Panc1 (cell line): ENCODE results near the gene ATP5MG. TPM values are rescaled to one million over a fixed set of nuclear protein-coding genes. Genes with fewer than 3 reads are reported as not detected.
A peak's percentile ranks its signal among the peaks of the same experiment; 100 is the strongest.

Experiments used
- ATAC-seq: fragments of 200-7000 bp; cut with Tn5 transposase; 2 replicates; pipeline ENCODE4 v1.9.1; 2020; ENCODE audit warnings: mild to moderate bottlenecking, moderate library complexity
- BruUV-seq: library from RNA; stranded (reverse); fragments of 400-500 nt; replicated peaks from 2 replicates; lab custom pipeline; 2021; lab: Mats Ljungman, UMichigan
- CTCF ChIA-PET: fragments of 300-600 bp; sonication (Branson Sonifier 250); formaldehyde crosslinking; loops from one replicate; lab custom pipeline; 2022; ENCODE audit warnings: antibody characterized with exemption; lab: Charles Lee
- POLR2A ChIA-PET: fragments of 300-600 bp; sonication (Branson Sonifier 250); formaldehyde crosslinking; loops from one replicate; lab custom pipeline; 2022; ENCODE audit warnings: antibody characterized with exemption; lab: Charles Lee
- DNase-seq: peaks from one replicate; pipeline ENCODE4 v3.0.0-alpha.2; 2010; ENCODE audit warnings: low read depth, low spot score
- H3K27ac ChIP-seq: 2 replicates; pipeline ENCODE4 v1.5.1; 2011; ENCODE audit warnings: mild to moderate bottlenecking, low read length, inconsistent platforms
- H3K27me3 ChIP-seq: fragments of 200-500 bp; sonication (Bioruptor generic); 2 replicates; pipeline ENCODE4 v1.6.0; 2014; ENCODE audit warnings: low read length, inconsistent platforms; ENCODE audit not compliant: control insufficient read depth, insufficient read depth
- H3K36me3 ChIP-seq: fragments of 200-500 bp; sonication (Bioruptor generic); 2 replicates; pipeline ENCODE4 v1.5.1; 2014; ENCODE audit warnings: inconsistent platforms, mild to moderate bottlenecking, low read length, moderate library complexity; ENCODE audit not compliant: control insufficient read depth, insufficient read depth
- H3K4me1 ChIP-seq: 2 replicates; pipeline ENCODE4 v1.5.1; 2011; ENCODE audit warnings: inconsistent platforms, mild to moderate bottlenecking, low read length, moderate library complexity; ENCODE audit not compliant: control insufficient read depth, insufficient read depth
- H3K4me3 ChIP-seq, 2 experiments: 2 replicates each; pipeline ENCODE4 v1.5.1; 2011 to 2012; ENCODE audit warnings: low read depth in 2 of 2, low read length in 2 of 2, mild to moderate bottlenecking in 2 of 2, inconsistent platforms in 1 of 2, moderate library complexity in 1 of 2
- H3K9me3 ChIP-seq: fragments of 200-500 bp; sonication (Bioruptor generic); 2 replicates; pipeline ENCODE4 v1.5.1; 2014; ENCODE audit warnings: low read depth, mild to moderate bottlenecking, inconsistent platforms, low read length, moderate library complexity; ENCODE audit not compliant: control insufficient read depth, insufficient read depth
- CTCF ChIP-seq: fragments of 450-650 bp; IDR thresholded peaks from 2 replicates; pipeline ENCODE4 v1.5.1; 2017; ENCODE audit warnings: mild to moderate bottlenecking
- POLR2AphosphoS5 ChIP-seq: IDR thresholded peaks from 2 replicates; pipeline ENCODE4 v1.6.1; 2012; ENCODE audit warnings: mild to moderate bottlenecking, low read depth, low read length, moderate library complexity
- REST ChIP-seq, 2 experiments: IDR thresholded peaks; 2 replicates each; pipeline ENCODE4 v1.6.1; 2011 to 2012; ENCODE audit warnings: low read depth in 2 of 2, control low read depth in 1 of 2, low read length in 1 of 2, mild to moderate bottlenecking in 1 of 2, moderate library complexity in 1 of 2; ENCODE audit not compliant: insufficient read depth in 1 of 2
- SIN3A ChIP-seq: IDR thresholded peaks from 2 replicates; pipeline ENCODE4 v1.6.1; 2012; ENCODE audit warnings: low read depth, mild to moderate bottlenecking, low read length, moderate library complexity, borderline replicate concordance; ENCODE audit not compliant: insufficient read depth
- TCF7L2 ChIP-seq: IDR thresholded peaks from 2 replicates; pipeline ENCODE4 v1.6.1; 2011; ENCODE audit warnings: mild to moderate bottlenecking, low read depth, low read length, inconsistent platforms
- in situ Hi-C: cut with HindIII; loops from 2 replicates; pipeline ENCODE4 v1.10.0; 2016; ENCODE audit warnings: low sequenced_read_pairs, low pct_unique_long_range_greater_than_20kb
- intact Hi-C: fragments of 100-400 bp; cut with micrococcal nuclease; formaldehyde crosslinking; loops from one replicate; pipeline ENCODE4 v1.10.0; 2022; ENCODE audit not compliant: unreplicated experiment
- total RNA-seq: library from RNA; stranded (reverse); gene quantifications from one replicate; pipeline ENCODE4 v1.2.1, GENCODE V29; 2021; ENCODE audit not compliant: unreplicated experiment

Gene ATP5MG
- total RNA-seq, 1 experiment from 2014 or later, result 504 TPM

- intact Hi-C loops (no loop called here), in situ Hi-C loops (no loop called here)
- Histone ChIP-seq H3K4me1 (peaks cover 69% of the 10 kb centered on the region), H3K9me3 (no peaks in the 10 kb centered on the region), H3K27me3 (no peaks in the 10 kb centered on the region), H3K4me3 (no peak overlapping the region), H3K27ac (peak overlapping the region; percentile 36), H3K36me3 (peaks cover 25% of the 10 kb centered on the region)
- no TSS peak for BruUV-seq
- DNase-seq (no peak), ATAC-seq (no peak)
- POLR2A ChIA-PET, result interaction anchor here (0.6 kb wide), 1 partner anchor 12 kb away, joined by 4 read pairs; no protein-coding TSS in a partner anchor
- CTCF ChIA-PET, result interaction anchor here (0.6 kb wide), 1 partner anchor 21 kb away, joined by 5 read pairs; no protein-coding TSS in a partner anchor
- no peak for TF ChIP-seq TCF7L2
- no peak; the same call in 1 of the 2 replicates for TF ChIP-seq POLR2AphosphoS5
These were observed 10.1 kb downstream of the ATP5MG start for GRCh38 chr11:118411530-118411929.

- in situ Hi-C loops, result no loop called here
- BruUV-seq, result no TSS peak
- no peaks in the 10 kb centered on the region for H3K27me3 ChIP-seq
- H3K9me3 ChIP-seq, result no peaks in the 10 kb centered on the region
- DNase-seq, result no peak
- CTCF ChIA-PET, result no interaction called here
- TF ChIP-seq SIN3A (no peak), REST (IDR thresholded peaks at IDR 0.05; ENCODE audit: insufficient read depth in 1 of 2, low read depth in 2 of 2, low read length in 1 of 2) (no peak), TCF7L2 (no peak), POLR2AphosphoS5 (no peak), CTCF (no peak)
- H3K4me3 ChIP-seq, result no peak overlapping the region
- no peak for ATAC-seq
- H3K36me3 ChIP-seq, result peaks cover 17% of the 10 kb centered on the region
- peak overlapping the region; percentile 96 for H3K27ac ChIP-seq
- peaks cover 75% of the 10 kb centered on the region for H3K4me1 ChIP-seq
- POLR2A ChIA-PET, result interaction anchor here (0.6 kb wide), 1 partner anchor 79 kb away, joined by 3 read pairs; no protein-coding TSS in a partner anchor
- intact Hi-C loops, result no loop called here
These were observed 11.5 kb downstream of the ATP5MG start for GRCh38 chr11:118412921-118413320.

GRCh38 chr11:118415062-118415738, 13.8 kb downstream of the ATP5MG start:
- TF ChIP-seq CTCF (no peak), SIN3A (no peak), POLR2AphosphoS5 (no peak), REST (IDR thresholded peaks at IDR 0.05; ENCODE audit: insufficient read depth in 1 of 2, low read depth in 2 of 2, low read length in 1 of 2) (no peak), TCF7L2 (no peak)
- BruUV-seq, result no TSS peak
- in situ Hi-C loops, result no loop called here
- Histone ChIP-seq H3K36me3 (peaks cover under 1% of the 10 kb centered on the region), H3K27ac (peak overlapping the region; percentile 96), H3K4me1 (peaks cover 66% of the 10 kb centered on the region), H3K4me3 (no peak overlapping the region), H3K27me3 (no peaks in the 10 kb centered on the region), H3K9me3 (no peaks in the 10 kb centered on the region)
- POLR2A ChIA-PET, result interaction anchor here (0.6 to 0.7 kb wide), 3 partner anchors 8 to 81 kb away, joined by 3 to 10 read pairs (median 9); no protein-coding TSS in a partner anchor
- ATAC-seq (peak; percentile 26; the same call in 1 of the 2 replicates), DNase-seq (no peak)
- intact Hi-C loops, result no loop called here
- CTCF ChIA-PET, result no interaction called here
